Amniotic stem cell (primary cell): ENCODE results near the gene UBE2H.

Experiments used
- DNase-seq: peaks from one replicate; lab custom pipeline; 2025; lab: John Stamatoyannopoulos, UW

The UBE2H gene

DNA sequence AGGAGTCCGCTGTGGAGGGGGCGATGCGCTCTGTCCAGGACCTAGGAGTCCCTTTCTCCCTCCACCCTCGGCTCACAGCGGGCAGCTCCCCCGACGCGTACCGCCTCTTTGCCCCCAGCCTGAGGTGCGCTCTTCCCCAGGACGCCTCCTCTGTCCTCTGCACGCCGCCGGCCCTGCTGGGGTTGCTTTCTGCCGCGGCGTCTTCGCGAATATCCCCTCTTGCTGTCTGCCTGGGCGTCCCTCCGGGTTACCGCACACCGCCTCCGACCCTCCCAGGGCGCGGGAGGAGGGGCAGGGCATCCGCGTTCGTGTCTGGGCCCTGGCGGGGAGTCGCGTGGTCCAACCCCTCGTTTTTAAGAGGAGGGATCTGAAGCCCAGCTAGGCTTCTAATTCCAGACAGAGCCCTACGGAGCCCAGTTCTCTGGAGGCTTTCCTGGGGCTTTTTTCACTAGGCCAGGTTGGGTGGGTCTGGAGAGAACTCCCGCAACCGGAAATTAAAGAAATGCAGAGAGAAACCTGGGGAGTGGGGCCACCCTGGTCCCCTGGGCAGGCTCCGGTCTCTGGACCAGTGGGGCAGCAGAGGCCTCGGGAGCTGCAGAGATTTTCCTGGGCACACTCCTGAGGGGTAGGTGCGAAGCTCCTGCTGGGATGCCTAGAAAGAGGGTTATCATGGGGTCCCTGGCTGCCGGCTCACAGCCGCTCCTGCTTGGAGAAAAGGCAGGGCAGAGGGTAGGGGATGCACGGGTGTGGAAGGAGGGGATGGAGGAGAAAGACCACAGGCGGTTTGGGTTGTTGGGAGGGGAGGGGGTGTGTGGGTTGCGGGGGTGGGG lies 166.9 kb downstream of the UBE2H start:
- no peak for DNase-seq

DNA sequence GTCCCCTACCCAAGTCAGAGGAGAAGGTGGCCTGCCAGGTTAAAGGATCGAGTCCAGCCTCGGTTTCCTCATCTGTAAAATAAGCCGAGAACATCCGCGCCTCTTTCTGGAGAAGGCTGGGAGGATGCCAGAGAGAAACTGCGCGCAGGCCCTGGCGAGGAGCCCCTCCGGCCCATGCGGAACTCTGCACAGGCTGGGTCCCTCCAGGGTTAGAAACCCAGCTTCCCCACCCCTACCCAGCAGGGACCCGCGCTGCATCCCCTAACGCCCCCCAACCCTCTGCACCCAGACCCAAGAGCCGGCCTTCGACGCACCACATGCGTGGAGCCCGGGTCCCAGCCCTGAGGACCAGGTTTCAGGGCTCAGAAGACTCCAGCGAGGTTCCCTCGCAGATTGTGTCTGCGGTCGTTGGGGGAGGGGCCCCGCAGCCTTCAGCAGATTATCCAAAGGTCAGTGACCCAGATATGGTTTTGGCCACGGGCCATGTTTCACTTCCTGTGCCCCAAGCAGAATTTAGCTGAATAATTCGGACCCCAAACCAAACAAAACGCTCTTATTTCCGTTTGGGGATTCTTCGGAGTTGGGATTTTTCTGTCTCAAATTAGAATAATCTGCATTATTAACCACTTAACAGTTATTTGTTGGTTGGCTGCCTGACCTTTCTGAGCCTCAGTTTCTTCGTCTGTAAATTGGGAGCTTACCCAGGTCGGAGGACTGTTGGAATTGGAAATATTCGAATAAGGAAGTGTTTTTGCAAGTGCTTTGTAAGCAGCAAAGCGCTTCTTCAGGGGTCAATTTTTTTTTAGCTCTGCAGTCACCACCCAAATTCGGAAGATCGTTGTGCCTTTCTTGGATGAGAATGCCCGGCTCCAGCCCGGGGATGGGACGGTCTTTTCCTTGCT lies 167.7 kb downstream of the UBE2H start:
- no peak for DNase-seq

DNA sequence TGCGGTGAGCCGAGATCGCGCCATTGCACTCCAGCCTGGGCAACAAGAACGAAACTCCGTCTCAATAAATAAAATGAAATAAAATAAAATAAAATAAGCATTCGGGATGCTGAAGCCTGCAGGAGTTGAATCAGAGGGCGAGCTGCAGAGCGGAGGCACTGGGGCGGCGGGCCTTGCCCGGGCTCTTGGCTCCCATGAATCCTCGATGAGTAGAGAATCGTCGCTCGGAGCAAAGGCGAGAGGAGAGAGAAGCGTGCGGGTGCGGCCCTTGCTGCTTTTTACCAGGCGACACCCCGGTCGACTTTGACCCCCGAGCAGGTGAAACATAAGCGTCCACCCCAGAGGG lies 168.3 kb downstream of the UBE2H start:
- no peak for DNase-seq

DNA sequence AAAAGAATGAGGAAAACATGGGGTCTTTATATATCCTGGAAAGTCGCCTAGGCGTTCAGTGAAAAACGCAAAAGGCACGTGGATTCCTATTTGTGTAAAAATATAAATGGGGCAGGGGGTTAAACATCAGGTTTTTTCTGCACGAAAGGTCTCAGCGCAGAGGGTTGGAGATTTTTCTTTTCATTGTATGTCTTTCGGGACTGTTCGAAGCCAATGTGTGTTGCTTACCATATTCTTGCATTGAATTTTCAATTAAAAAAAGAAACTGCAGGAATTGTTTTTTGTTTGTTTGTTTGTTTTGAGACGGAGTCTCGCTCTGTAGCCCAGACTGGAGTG lies 169.2 kb downstream of the UBE2H start:
- no peak for DNase-seq

DNA sequence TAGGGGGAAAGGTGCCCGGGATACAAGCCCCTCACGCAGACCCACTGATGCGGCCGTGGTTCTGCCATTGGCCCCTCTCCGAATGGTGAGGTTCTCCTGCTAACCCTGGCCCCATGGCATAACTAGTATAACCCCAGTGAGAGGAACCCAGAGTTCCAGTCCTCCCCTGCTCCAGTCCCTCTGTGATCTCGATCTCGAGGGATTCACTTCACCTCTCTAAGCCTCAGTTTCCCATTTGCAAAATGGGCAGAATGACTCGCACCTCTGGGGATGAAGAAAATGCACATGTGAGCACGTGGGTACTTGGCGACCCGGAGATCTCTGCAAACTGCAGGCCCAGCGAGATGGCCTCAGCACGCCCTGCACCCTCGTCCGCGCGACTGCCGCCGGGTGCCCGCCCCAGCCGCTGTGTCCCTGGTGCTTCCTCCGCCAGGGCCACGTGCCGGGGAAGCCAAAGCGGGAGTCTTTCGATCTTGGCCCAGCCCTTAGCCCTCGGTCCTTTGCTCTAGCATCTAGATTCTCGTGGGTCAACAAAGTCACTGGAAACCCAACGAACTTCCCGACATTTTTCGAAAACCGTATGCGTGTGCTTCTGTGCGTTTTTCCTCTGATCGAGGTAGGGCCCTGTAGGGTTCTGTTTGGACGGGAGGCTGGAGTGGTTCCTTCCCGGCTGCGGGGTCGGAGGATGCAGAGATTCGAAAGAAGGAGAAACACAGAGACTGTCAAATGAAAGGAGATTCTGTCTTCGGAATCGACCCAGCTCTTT lies 169.8 kb downstream of the UBE2H start:
- no peak for DNase-seq

DNA sequence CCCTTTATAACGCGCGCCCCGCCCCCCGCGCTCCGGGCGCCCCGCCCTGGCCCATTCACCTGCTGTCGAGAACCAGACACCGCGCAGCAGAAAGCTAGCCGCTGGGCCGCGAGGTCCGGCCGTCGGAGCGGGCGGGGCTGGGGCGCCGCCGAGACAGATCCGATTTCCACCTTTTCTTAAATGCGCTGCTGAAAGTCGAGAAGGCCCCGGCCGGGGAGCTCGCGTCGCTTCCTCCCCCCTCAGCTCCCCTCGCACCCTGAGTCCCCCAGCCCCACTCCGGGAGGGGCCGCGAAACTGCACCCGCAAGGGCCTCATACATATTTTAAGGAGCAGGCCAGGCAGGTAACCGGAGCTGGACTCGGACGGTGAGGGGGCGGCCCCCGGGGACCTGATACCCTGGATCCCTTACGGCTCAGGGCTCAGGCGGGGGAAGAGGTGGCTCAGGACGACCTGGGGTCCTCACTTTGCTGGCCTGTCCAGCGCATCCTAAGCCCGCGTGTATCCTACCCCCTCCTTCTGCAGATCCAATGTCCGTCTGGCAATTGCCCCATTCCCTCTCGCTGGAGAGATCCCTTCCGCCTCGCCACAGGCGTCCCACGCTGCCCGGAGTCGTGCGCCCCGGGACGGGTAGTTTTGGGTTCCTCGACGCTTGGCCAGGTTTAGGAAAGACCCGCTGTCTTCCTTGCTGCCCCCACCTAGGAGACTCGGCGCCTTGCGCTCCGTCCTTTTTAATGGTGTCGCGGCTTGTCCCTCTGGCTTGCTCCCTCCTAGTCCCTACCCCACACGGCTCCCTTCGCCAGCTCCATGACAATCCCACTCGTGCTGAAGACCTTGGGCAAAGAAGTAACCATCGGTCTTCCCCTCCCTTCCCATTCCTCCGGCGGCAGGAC lies 170.6 kb downstream of the UBE2H start:
- no peak for DNase-seq

GRCh38 chr7:129780974-129781927 lies 171.5 kb downstream of the UBE2H start:
- no peak for DNase-seq
